Diencephalon (tissue), 1 donor: Measurements from ENCODE around the gene SPDYE4. TPM values are rescaled to one million over a fixed set of nuclear protein-coding genes. Genes with fewer than 3 reads are reported as not detected.

ENCODE experiments used
- total RNA-seq: library from RNA; depleted of rRNA; stranded (reverse); fragments of >200 nt; gene quantifications from one replicate; pipeline ENCODE4 v1.2.3, GENCODE V29; 2014

The SPDYE4 gene
- total RNA-seq, result not detected

GRCh38 chr17:8758137-8758596 is at the start of gene SPDYE4:
TSS of gene SPDYE4 (minus strand) at chr17:8758546. CDS start at chr17:8758382, 164 bp downstream.

GRCh38 chr17:8798846-8799569 is 40.7 kb upstream of the SPDYE4 start, which contains the start of gene MFSD6L:
TSS of gene MFSD6L (minus strand) at chr17:8799365. CDS start at chr17:8799120, 245 bp downstream.

Other genes with a start within 250 kb of the SPDYE4 start
- 143 TPM for gene MYH10, start 127.8 kb downstream of the SPDYE4 start, total RNA-seq
- not detected for gene CCDC42, start 13.7 kb downstream of the SPDYE4 start, total RNA-seq
- gene MFSD6L, start 40.8 kb upstream of the SPDYE4 start, total RNA-seq, result not detected
- 0.69 TPM for gene PIK3R6, start 109.1 kb upstream of the SPDYE4 start, total RNA-seq
- gene PIK3R5, start 207.2 kb upstream of the SPDYE4 start, total RNA-seq, result 1.4 TPM